WTC11 (cell line): ENCODE data around the gene NCF2. TPM values are rescaled to one million over a fixed set of nuclear protein-coding genes. Genes with fewer than 3 reads are reported as not detected.
A peak's percentile ranks its signal among the peaks of the same experiment; 100 is the strongest.

Source experiments
- ATAC-seq: fragments of 200-7000 bp; cut with Tn5 transposase; 2 replicates; pipeline ENCODE4 v1.10.0; 2021; ENCODE audit warnings: mild to moderate bottlenecking, moderate library complexity
- CTCF ChIA-PET: fragments of 300-600 bp; sonication (Branson Sonifier 250); formaldehyde crosslinking; loops from one replicate; lab custom pipeline; 2021; ENCODE audit warnings: antibody characterized with exemption; lab: Charles Lee
- POLR2A ChIA-PET: fragments of 350-600 bp; sonication (Branson Sonifier 250); formaldehyde crosslinking; loops from one replicate; lab custom pipeline; 2021; ENCODE audit warnings: antibody characterized with exemption; lab: Charles Lee
- DNase-seq: peaks from one replicate; pipeline ENCODE4 v3.0.0; 2021; ENCODE audit warnings: low spot score
- H3K27ac Mint-ChIP-seq: 2 replicates; pipeline ENCODE4 v1.8.0; 2021; ENCODE audit warnings: mixed read lengths
- H3K27me3 Mint-ChIP-seq: 2 replicates; pipeline ENCODE4 v1.8.0; 2021; ENCODE audit warnings: low read depth, mild to moderate bottlenecking, moderate library complexity, mixed read lengths
- H3K36me3 Mint-ChIP-seq: 2 replicates; pipeline ENCODE4 v1.8.0; 2021; ENCODE audit warnings: mixed read lengths
- H3K4me1 Mint-ChIP-seq: 2 replicates; pipeline ENCODE4 v1.8.0; 2022; ENCODE audit warnings: mixed read lengths
- H3K4me3 Mint-ChIP-seq: 2 replicates; pipeline ENCODE4 v1.8.0; 2021; ENCODE audit warnings: mild to moderate bottlenecking, moderate library complexity, mixed read lengths
- H3K9me3 Mint-ChIP-seq: 2 replicates; pipeline ENCODE4 v1.8.0; 2021; ENCODE audit warnings: mixed read lengths
- CBFB ChIP-seq: sonication (generic); formaldehyde crosslinking; IDR thresholded peaks from 2 replicates; pipeline ENCODE4 v1.8.1; 2022; ENCODE audit warnings: mild to moderate bottlenecking, low read depth, missing genetic modification reagents
- CREB1 ChIP-seq: sonication (generic); formaldehyde crosslinking; IDR thresholded peaks from 2 replicates; pipeline ENCODE4 v1.8.0; 2023; ENCODE audit warnings: mild to moderate bottlenecking, missing genetic modification reagents
- ESRRA ChIP-seq: sonication (generic); formaldehyde crosslinking; IDR thresholded peaks from 2 replicates; pipeline ENCODE4 v1.8.1; 2022; ENCODE audit warnings: mild to moderate bottlenecking, missing genetic modification reagents, borderline replicate concordance
- FOXK1 ChIP-seq: sonication (generic); formaldehyde crosslinking; IDR thresholded peaks from 2 replicates; pipeline ENCODE4 v1.8.0; 2022; ENCODE audit warnings: mild to moderate bottlenecking, moderate library complexity, missing genetic modification reagents
- HMGA2 ChIP-seq: fragments of 250-450 bp; sonication (Bioruptor Pico); IDR thresholded peaks from 2 replicates; pipeline ENCODE4 v1.4.0; 2021; ENCODE audit warnings: mild to moderate bottlenecking, moderate library complexity
- JAZF1 ChIP-seq: fragments of 250-450 bp; sonication (Bioruptor Pico); IDR thresholded peaks from 2 replicates; pipeline ENCODE4 v1.9.0; 2021; ENCODE audit warnings: moderate library complexity, mild to moderate bottlenecking, inconsistent platforms
- NR3C1 ChIP-seq: sonication (generic); formaldehyde crosslinking; conservative IDR thresholded peaks from 2 replicates; pipeline ENCODE4 v1.8.1; 2023; ENCODE audit warnings: low read depth, mild to moderate bottlenecking, missing genetic modification reagents
- OVOL2 ChIP-seq: fragments of 250-450 bp; sonication (Bioruptor Pico); IDR thresholded peaks from 2 replicates; pipeline ENCODE4 v1.9.0; 2021; ENCODE audit warnings: mild to moderate bottlenecking, borderline replicate concordance
- SP1 ChIP-seq: sonication (generic); formaldehyde crosslinking; conservative IDR thresholded peaks from 2 replicates; pipeline ENCODE4 v1.8.1; 2022; ENCODE audit warnings: missing genetic modification reagents
- TCF7 ChIP-seq: sonication (generic); formaldehyde crosslinking; IDR thresholded peaks from 2 replicates; pipeline ENCODE4 v1.8.0; 2022; ENCODE audit warnings: mild to moderate bottlenecking, low read depth, missing genetic modification reagents, moderate library complexity
- TP53 ChIP-seq: sonication (generic); formaldehyde crosslinking; IDR thresholded peaks from 2 replicates; pipeline ENCODE4 v1.8.1; 2023; ENCODE audit warnings: mild to moderate bottlenecking, missing genetic modification reagents
- ZNF121 ChIP-seq: sonication (generic); formaldehyde crosslinking; IDR thresholded peaks from 2 replicates; pipeline ENCODE4 v1.8.0; 2023; ENCODE audit warnings: missing genetic modification reagents
- ZNF317 ChIP-seq: sonication (generic); formaldehyde crosslinking; IDR thresholded peaks from 2 replicates; pipeline ENCODE4 v1.8.1; 2023; ENCODE audit warnings: low read depth, mild to moderate bottlenecking, moderate library complexity, missing genetic modification reagents, borderline replicate concordance
- ZNF396 ChIP-seq: fragments of 250-450 bp; sonication (Bioruptor Pico); IDR thresholded peaks from 2 replicates; pipeline ENCODE4 v1.8.0; 2021; ENCODE audit warnings: mild to moderate bottlenecking, moderate library complexity, borderline replicate concordance
- total RNA-seq: library from RNA; stranded (reverse); gene quantifications from 3 replicates; pipeline ENCODE4 v1.2.3, GENCODE V29; 2021
- TF ChIP-seq, protein P1 (sequence below): fragments of 250-450 bp; sonication (Bioruptor Pico); IDR thresholded peaks from 2 replicates; pipeline ENCODE4 v1.9.0; 2021; ENCODE audit warnings: moderate library complexity, mild to moderate bottlenecking, inconsistent platforms, borderline replicate concordance
- TF ChIP-seq, protein P2 (sequence below): sonication (generic); formaldehyde crosslinking; IDR thresholded peaks from 2 replicates; pipeline ENCODE4 v1.8.0; 2023; ENCODE audit warnings: missing genetic modification reagents
- TF ChIP-seq, protein P3 (sequence below): sonication (generic); formaldehyde crosslinking; IDR thresholded peaks from 2 replicates; pipeline ENCODE4 v1.8.1; 2022; ENCODE audit warnings: low read depth, missing genetic modification reagents, borderline replicate concordance
- TF ChIP-seq, protein P4 (sequence below): fragments of 250-450 bp; sonication (Bioruptor Pico); conservative IDR thresholded peaks from 2 replicates; pipeline ENCODE4 v1.9.0; 2021; ENCODE audit warnings: mild to moderate bottlenecking
- TF ChIP-seq, protein P5 (sequence below): sonication (generic); formaldehyde crosslinking; IDR thresholded peaks from 2 replicates; pipeline ENCODE4 v1.8.1; 2023; ENCODE audit warnings: mild to moderate bottlenecking, missing genetic modification reagents
- TF ChIP-seq, protein P6 (sequence below): sonication (generic); formaldehyde crosslinking; IDR thresholded peaks from 2 replicates; pipeline ENCODE4 v1.8.1; 2022; ENCODE audit warnings: mild to moderate bottlenecking, missing genetic modification reagents, moderate library complexity, borderline replicate concordance
- TF ChIP-seq, protein P7 (sequence below): sonication (generic); formaldehyde crosslinking; IDR thresholded peaks from 2 replicates; pipeline ENCODE4 v1.8.0; 2022; ENCODE audit warnings: mild to moderate bottlenecking, missing genetic modification reagents

NCF2 gene
- total RNA-seq, 1 experiment from 2014 or later = 0.52 TPM

DNA sequence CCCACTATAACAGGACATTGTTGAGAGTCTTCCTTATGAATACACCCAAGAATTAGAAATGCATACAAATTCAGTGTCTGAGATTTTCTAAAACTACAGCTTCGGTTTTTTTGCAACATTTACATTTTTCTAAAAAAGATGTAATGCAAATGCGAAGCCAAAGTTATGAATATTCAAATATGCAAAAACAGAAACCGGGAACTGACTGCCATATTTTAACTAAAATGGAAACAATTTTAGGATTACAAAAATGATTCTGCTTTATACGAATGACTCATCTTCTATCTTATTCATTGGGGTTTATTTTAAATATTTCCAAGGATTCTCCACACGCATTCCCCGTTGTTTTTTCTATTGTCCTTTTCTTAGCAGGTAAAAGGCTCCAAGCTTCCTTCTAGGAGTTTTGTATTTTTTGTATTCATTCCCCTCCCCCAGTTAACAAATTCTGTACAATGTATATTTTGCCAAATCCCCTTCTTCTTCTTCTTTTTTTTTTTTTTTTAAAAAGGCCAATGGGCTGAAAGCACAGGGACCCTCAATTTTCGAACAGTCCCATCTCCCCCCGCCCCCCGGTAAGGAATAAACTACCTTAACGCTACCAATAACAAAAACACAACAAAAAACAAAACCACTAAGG, 44.3 kb upstream of the NCF2 start (continued):
- TF ChIP-seq OVOL2 = no peak
- TF ChIP-seq, protein P1, sequence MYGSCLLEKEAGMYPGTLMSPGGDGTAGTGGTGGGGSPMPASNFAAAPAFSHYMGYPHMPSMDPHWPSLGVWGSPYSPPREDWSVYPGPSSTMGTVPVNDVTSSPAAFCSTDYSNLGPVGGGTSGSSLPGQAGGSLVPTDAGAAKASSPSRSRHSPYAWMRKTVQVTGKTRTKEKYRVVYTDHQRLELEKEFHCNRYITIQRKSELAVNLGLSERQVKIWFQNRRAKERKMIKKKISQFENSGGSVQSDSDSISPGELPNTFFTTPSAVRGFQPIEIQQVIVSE (CRISPR knock-in tag) = no peak

DNA sequence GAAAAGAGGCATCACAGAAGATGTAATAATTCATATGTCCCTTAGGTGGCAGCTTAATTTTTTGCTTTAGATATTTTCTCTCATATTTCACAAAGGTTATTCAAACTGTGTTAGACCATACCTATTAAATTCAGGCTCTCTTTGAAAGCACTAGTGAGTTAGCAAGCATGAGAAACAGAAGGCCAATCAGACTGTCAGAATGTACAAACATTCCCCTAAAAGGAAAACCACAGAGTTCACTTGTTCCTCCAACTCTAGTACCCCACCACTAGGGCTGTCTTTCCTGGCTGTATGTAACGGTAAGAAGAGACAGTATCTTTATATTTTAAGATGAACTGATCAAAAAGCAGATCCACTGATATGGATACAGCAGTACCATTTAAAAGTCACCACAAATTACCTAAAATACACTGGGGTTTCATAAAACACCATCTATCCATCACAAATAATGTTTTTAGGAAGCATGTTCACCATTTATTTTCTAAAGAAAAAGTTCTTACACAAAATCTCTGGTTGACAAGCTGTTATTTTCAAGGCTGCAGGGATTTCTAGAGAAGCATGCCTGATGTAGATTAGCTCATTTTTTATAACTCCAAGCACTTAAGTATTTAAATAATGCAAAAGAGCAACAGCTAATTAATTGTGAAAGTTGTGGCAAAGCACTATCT, 43.6 kb upstream of the NCF2 start:
- H3K27me3 Mint-ChIP-seq = peaks cover 15% of the 10 kb centered on the region
- TF ChIP-seq, protein P2, sequence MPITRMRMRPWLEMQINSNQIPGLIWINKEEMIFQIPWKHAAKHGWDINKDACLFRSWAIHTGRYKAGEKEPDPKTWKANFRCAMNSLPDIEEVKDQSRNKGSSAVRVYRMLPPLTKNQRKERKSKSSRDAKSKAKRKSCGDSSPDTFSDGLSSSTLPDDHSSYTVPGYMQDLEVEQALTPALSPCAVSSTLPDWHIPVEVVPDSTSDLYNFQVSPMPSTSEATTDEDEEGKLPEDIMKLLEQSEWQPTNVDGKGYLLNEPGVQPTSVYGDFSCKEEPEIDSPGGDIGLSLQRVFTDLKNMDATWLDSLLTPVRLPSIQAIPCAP (CRISPR knock-in tag) = no peak
- TF ChIP-seq ZNF121 (CRISPR knock-in tag) = no peak
- ATAC-seq (peak; percentile 8), DNase-seq (no peak)
- H3K27ac Mint-ChIP-seq = 0 out of 2 replicates have a peak overlapping the region, but pooled peaks have one; percentile 61
- H3K4me3 Mint-ChIP-seq = peak overlapping the region; percentile 98
- POLR2A ChIA-PET = interaction anchor here (0.7 kb wide), 1 partner anchor 92 kb away, joined by 8 read pairs; no protein-coding TSS in a partner anchor
- peaks cover 36% of the 10 kb centered on the region for H3K4me1 Mint-ChIP-seq
- CTCF ChIA-PET = interaction anchor here (0.6 to 3.3 kb wide), 8 partner anchors 9 to 352 kb away, joined by 3 to 13 read pairs (median 4); no protein-coding TSS in a partner anchor
- no peaks in the 10 kb centered on the region for H3K9me3 Mint-ChIP-seq
- peaks cover 19% of the 10 kb centered on the region for H3K36me3 Mint-ChIP-seq

DNA sequence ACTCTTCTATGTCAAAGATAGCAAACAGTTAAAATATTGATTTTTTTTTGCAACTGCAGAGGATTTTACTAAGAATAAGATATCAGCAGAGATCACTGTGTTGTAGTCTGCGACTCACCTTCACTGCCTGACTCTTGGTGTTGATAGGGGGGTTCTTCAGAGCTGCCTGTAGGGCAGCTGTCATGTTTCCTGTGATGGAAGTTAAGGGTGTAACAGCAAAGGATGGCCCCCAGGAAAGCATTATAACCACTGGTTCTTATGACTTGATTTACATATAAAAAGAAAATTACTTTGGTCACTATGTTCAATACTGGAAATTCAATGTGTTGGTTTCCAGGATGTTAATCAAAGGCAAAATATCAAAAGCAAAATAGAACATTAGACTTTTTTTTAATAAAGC, 42.7 kb upstream of the NCF2 start:
- Mint-ChIP-seq H3K4me3 (peak overlapping the region; percentile 98), H3K9me3 (peaks cover 6% of the 10 kb centered on the region), H3K27ac (no peak overlapping the region), H3K36me3 (peaks cover 27% of the 10 kb centered on the region), H3K27me3 (peaks cover 15% of the 10 kb centered on the region), H3K4me1 (peaks cover 36% of the 10 kb centered on the region)
- ChIA-PET POLR2A (no interaction called here), CTCF (interaction anchor here (0.6 to 3.3 kb wide), 6 partner anchors 9 to 161 kb away, joined by 3 to 13 read pairs (median 3); no protein-coding TSS in a partner anchor)
- ATAC-seq (no peak), DNase-seq (no peak)
- TF ChIP-seq CBFB (CRISPR knock-in tag) (no peak), HMGA2 (CRISPR knock-in tag) (no peak), NR3C1 (no peak), ESRRA (CRISPR knock-in tag) (no peak), ZNF317 (CRISPR knock-in tag) (no peak), TP53 (no peak), SP1 (no peak), TCF7 (no peak), CREB1 (CRISPR knock-in tag) (no peak), FOXK1 (CRISPR knock-in tag) (no peak), JAZF1 (CRISPR knock-in tag) (no peak), ZNF396 (no peak)
- TF ChIP-seq, protein P3, sequence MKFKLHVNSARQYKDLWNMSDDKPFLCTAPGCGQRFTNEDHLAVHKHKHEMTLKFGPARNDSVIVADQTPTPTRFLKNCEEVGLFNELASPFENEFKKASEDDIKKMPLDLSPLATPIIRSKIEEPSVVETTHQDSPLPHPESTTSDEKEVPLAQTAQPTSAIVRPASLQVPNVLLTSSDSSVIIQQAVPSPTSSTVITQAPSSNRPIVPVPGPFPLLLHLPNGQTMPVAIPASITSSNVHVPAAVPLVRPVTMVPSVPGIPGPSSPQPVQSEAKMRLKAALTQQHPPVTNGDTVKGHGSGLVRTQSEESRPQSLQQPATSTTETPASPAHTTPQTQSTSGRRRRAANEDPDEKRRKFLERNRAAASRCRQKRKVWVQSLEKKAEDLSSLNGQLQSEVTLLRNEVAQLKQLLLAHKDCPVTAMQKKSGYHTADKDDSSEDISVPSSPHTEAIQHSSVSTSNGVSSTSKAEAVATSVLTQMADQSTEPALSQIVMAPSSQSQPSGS (CRISPR knock-in tag) = no peak
- TF ChIP-seq, protein P4, sequence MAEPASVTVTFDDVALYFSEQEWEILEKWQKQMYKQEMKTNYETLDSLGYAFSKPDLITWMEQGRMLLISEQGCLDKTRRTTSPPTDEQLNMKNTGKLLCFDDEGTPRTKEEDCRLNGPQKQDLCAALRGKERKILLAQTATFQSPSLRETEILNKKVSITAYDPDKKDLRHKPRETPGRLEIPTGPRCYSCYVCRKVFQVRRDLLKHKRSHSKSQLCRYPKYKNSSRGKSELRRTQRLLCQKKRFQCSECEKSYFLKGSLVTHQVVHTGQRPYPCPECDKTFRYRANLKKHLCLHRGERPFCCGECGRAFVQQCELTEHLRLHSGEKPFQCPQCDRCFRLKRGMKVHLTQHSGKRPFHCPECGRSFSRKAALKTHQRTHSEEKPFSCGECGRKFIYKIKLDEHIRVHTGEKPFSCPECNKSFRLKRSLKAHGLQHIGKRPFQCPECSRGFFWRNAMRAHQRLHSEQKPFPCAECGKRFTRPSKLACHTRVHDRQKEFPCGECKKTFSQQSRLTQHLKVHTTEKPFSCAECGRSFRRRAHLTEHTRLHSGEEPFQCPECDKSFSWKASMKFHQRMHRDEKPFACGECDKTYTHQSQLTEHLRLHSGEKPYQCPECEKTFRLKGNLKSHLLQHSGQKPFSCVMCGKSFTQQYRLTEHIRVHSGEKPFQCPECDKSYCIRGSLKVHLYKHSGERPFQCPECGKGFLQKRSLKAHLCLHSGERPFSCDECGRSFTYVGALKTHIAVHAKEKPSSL (CRISPR knock-in tag) = no peak
- TF ChIP-seq, protein P5, sequence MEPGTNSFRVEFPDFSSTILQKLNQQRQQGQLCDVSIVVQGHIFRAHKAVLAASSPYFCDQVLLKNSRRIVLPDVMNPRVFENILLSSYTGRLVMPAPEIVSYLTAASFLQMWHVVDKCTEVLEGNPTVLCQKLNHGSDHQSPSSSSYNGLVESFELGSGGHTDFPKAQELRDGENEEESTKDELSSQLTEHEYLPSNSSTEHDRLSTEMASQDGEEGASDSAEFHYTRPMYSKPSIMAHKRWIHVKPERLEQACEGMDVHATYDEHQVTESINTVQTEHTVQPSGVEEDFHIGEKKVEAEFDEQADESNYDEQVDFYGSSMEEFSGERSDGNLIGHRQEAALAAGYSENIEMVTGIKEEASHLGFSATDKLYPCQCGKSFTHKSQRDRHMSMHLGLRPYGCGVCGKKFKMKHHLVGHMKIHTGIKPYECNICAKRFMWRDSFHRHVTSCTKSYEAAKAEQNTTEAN (CRISPR knock-in tag) = no peak
- TF ChIP-seq, protein P6, sequence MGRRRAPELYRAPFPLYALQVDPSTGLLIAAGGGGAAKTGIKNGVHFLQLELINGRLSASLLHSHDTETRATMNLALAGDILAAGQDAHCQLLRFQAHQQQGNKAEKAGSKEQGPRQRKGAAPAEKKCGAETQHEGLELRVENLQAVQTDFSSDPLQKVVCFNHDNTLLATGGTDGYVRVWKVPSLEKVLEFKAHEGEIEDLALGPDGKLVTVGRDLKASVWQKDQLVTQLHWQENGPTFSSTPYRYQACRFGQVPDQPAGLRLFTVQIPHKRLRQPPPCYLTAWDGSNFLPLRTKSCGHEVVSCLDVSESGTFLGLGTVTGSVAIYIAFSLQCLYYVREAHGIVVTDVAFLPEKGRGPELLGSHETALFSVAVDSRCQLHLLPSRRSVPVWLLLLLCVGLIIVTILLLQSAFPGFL = no peak
- TF ChIP-seq, protein P2 (CRISPR knock-in tag) = no peak
- TF ChIP-seq, protein P7, sequence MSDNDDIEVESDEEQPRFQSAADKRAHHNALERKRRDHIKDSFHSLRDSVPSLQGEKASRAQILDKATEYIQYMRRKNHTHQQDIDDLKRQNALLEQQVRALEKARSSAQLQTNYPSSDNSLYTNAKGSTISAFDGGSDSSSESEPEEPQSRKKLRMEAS (CRISPR knock-in tag) = no peak
